ENCODE results near the gene SAYSD1.
"Not testable (repeated sequence)": the region's sequence is repeated elsewhere in the genome, so short reads cannot be mapped to it uniquely, and the experiment has no call there.

SAYSD1 gene, protein sequence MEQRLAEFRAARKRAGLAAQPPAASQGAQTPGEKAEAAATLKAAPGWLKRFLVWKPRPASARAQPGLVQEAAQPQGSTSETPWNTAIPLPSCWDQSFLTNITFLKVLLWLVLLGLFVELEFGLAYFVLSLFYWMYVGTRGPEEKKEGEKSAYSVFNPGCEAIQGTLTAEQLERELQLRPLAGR

DNA sequence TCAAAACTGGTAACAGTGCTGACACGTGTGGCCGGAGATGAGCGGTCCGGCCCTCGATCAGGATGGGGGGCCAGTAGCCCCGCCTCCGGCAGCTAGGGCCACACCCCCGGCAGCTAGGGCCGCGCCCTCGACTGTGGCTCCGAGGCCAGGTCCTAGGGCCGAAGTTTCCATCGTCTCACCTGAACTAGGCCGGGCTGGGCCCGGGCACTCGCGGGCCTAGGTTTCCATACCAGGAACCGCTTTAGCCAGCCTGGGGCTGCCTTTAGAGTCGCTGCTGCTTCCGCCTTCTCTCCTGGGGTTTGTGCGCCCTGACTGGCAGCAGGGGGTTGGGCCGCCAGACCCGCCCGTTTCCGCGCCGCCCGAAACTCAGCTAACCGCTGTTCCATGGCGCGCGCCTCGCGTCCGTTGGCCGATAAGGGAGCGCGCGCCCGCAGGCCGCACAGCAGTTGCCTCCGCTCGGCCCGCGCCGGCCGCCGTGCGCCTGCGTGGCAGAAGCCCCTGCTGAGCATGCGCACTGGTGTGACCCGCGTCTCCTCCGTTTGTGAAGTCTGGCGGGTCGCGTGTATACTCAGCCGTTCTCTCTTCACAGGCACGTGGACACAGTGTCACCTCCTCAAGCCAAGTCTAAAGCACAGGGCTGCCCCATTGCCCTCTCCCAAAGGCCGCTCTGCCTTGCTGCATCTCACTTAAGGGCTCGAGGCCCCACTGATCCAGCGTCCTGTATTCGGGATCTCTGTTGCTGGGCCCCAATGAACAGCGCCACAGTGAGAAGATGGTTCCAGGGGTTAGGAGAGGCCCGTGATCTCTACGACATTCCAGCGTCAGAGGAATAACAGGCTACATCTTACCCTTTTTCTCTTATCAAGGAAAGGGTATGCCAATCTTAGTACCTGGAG, at the start of gene SAYSD1:
Gene SAYSD1, minus strand, starts transcription at position 483 of the 896 bp plus-strand sequence. Its CDS starts 97 bp downstream, at position 386.
- peak; percentile 98 for DNase-seq

DNA sequence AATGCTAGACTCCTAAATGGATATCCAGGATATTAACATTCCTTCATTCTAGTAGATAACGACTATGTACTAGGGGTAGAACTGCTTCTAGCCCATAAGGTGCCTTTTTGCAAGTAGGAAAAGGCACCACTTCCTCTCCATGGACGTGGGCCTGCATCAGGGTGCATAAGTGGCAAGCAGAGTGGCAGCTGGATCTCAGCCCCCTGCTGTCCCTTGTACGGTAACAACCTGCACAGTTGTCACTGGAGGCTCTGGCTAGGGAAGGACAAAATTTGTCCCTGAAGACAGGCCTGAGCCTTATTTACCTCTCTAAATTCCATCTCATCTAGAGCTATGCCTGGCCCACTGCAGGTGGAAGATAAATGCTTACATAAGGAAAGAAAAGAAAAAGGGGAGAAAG, 42.5 kb upstream of the SAYSD1 start:
- DNase-seq = peak; percentile 42

DNA sequence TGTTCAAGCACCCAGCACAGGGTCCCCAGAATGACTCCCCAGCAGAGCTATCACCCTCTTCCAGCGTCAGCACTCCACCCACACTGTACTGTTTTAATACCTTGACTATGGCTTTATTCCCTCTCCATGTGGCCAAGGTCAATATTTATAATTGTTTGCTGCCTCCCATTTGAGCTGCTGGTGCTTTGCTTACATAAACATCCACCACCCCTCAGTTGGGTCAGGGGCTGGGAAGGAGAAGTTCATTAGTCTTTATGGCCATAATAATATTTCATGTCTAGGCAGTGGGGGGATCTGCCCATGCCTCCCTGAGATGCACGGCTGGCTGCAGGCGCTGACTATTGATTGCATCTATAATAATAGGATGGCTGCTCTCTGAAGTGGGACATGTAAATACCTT, 41.8 kb upstream of the SAYSD1 start:
- no peak for DNase-seq

DNA sequence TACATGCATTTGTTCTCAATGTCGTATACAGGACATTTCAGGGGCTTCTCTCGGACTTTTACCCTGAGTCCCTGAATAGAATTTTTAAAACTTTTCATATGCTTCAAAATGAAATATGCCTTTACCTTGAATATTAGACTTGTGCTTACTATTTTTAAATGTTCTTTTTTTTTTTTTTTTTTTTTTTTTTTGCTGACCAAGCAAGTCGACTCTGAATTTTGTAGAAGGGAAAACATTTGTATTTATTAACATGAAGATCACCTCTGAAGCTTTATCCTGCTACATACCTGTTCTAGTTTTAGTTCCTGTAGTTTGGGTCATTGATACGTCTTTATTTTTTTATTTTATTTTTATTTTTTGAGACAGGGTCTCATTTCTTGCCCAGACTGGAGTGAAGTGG, 39.7 kb upstream of the SAYSD1 start:
- no peak for DNase-seq

DNA sequence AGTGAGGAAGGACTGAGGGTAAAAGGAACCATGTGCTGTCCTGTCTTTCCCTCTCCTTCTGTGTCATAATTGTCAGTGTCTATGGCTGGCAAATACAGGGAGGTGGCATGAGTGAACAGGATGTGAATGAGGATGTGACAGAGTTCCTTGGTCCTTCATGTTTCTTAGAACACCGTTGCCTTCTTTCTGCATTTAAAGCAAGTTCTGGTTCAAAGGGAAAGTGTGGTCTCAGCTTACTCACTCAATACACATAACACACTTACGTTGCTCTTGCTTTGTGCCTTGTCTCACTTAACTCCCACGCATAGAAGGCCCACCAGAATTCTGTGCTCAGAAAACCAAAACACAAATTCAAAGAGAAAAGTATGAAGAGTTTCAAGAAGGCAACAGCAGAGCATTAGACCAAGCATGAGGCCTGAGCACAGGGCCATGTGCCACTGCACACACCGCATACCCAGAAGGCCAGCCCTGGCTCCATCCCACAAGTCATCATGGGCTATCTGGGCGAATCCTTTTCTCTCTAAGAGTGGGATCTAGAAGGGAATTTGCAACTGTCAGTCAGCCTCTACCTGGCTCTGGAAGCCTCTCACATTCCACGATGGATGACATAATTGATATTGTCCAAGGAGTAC, 38.9 kb upstream of the SAYSD1 start:
- no peak for DNase-seq

DNA sequence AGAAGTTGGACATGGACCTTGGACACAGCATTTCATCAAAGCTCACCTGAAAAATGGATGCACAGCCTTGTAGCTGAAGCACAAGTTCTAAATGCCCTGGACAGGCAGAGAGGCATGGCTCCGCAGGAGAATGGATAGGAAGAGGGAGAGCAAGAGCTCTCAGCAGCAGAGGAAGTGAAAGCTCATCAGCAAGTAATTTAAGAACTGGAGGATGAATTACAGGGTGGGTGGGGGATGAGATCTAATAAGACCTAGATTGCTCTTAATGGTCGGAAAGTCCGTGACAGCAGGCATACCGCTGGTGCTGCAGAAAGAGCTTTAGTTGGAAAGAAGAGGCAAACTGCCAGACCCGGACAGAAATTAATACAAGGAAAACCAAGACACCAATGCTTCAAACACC, 37.3 kb upstream of the SAYSD1 start:
- DNase-seq = no peak

DNA sequence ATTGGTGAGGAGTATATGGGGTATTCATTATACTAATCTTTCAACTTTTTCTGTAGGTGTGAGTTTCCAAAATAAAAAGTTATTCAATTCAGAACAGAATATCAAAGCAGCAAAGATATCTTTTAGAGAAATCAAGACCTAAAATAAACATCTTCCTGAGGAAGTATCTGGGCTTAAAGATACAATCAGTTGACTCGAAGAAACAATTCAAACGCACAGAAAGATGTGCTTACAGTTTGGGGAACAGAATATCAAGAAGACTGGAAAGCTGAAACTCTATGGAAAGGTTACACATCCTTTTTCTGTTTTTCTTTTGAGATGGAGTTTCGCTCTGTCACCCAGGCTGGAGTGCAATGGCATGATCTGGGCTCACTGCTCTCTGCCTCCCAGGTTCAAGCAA, 36.2 kb upstream of the SAYSD1 start:
- no peak for DNase-seq

DNA sequence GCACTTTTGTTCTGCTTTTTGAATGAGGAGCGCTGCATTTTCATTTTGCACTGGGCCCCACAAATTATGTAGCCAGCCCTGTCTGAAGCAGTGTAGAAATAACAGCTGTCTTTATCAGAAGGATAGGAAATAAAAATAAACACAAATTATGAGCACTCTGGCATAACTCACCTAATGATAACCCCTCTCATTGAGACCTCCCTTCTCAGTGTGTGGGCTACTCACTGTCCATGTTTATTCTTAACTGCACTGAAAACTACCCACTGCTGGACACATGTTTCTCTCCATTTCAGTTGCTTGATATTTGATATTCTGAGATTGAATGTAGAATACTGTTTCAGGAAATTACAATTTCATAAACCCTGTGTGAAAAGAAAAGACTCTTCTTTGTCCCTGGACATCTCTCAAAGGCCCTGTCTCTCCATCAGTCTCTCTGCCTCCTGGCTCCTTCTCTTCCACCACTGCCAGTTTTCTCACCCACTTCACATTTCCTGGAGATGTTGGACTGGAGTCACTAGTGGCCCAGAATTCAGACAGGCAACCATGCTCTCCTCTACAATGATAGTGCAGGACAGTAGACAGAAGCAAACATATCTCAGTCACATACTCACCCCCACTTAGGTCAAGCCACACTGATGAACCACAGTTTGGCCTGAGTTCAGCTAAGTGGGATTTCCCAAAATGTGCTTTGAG, 29.6 kb upstream of the SAYSD1 start:
- no peak for DNase-seq

DNA sequence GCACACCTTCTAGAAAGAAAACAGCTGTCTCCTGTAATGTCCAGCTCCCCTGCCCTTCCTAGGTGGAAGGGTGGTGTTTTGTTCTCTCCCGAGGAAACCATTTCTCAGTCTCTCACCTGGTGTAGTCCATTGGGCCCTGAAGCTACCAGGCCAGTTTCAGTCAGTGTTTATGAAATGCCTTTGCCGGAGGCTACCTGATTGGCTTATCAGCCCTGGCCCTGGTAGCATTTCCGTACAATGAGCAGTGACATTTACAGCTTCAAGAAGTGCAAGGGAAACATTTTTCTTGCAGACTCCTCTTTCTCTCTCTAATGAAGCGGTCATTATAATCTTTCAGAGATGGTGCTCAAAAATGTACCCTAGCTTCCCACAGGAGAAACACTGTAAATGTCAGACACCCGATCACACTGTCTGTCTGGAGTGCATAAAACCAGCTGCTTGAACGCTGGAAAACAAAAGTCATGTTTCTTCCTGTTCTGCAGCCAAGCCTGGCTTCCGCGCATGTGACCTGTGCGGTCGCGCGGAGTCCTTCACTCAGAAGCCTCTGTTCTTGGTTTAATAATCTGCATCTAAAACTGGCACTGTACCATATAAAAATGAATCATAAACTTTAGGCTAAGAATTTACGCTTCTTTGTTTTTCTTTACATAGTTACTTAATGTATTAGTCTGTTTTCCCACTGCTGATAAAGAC, 28.4 kb upstream of the SAYSD1 start:
- DNase-seq = no peak

DNA sequence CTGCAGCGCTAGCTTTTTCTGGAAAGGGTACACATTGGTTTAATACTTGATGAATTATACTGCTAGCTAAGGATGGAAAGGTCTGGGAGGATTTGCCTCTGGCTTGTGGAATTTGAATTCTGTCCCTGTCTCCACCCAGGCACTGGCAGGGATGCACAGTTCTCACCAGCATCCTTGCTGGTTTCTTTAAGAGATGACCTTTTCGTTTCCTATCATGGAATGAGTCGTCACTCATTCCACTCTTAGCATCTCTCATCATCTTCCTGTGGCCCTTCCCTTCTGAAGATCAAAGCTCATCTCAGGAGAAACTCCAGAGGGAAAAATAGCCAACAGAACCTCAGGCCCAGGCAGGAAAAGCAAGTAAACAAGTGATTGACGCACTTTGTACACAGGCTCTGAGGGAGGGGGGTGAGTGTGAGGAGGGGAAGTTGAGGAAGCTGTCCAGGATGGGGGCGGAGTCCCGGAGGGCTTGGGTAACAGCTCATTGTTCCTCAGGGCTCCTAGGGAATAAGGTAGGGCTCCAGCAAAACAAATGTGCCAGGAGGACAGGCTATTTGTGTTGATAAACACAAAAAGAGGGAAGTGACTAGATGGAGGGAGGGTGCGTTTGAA, 25.7 kb upstream of the SAYSD1 start:
- DNase-seq = no peak

DNA sequence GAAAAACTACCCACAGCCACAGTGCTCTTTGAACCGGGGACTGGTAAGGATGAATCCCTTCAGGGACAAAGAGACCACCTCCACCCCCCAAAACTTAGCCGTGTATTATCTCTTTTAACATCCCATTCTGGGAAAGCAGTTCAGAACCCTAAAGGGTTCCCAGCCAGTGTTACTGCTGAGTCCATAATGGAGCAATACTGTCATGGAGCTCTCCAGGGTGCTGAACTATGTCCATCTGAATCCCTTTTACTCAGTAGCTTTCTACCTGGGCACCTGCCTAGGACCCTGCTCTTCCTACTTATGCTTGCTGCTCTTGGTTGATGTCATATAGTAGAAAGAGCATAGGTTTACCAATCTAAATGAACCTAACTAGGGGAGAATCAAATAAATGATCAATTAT, 22.3 kb upstream of the SAYSD1 start:
- peak; percentile 72 for DNase-seq

DNA sequence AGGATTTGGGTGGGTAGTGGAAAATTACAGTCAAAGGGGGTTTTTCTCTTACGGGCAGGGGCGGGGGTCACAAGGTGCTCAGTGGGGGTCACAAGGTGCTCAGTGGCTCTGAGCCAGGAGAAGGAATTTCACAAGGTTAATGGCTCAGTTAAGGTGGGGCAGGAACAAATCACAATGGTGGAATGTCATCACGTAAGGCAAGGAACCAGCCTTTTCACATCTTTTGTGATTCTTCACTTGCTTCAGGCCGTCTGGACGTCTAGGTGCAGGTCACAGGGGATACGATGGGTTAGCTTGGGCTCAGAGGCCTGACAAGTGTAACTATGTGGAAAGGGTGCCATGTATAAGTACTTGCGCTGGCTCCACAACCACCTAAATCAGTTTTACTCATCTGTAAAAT, 21.2 kb upstream of the SAYSD1 start:
- DNase-seq = not testable (repeated sequence)

DNA sequence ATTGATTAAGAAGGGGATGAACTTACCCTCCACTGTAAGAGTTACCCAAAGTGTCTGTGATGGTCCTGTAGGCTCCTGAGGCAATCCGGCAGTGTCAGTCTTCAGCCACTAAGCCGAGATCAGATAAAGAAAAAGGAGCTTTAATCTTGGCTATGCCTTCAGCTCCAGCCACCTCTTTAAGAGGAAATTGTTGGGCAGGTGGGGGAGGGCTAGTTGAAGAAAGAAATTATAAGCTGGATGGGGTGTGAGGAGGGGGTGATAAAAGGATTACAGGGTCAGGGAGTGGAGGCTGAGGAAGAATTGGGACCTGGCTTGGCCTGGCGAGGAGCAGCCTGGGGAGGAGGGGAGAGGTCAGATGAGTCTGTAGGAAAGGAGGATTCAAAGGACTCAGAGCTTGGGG, 19.8 kb upstream of the SAYSD1 start:
- DNase-seq = not testable (repeated sequence)

DNA sequence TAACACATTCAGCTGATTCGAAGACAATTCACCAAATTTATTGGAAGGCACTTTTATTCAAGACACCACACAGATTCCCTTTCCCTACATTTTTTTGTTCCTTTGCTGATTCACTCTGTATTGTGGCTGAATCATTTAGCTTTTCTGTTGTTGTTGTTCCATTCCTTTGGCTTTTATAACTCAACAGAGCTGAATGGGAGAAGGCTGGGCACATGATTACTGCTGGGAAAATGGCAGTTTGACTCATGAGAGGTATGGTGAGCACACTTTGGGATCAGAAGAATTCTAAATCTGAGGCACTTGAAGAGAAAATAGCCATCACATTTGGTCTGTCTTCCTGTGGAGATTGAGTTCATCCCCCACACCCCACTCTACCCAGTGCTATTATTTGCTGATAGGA, 15.7 kb upstream of the SAYSD1 start:
- no peak for DNase-seq

DNA sequence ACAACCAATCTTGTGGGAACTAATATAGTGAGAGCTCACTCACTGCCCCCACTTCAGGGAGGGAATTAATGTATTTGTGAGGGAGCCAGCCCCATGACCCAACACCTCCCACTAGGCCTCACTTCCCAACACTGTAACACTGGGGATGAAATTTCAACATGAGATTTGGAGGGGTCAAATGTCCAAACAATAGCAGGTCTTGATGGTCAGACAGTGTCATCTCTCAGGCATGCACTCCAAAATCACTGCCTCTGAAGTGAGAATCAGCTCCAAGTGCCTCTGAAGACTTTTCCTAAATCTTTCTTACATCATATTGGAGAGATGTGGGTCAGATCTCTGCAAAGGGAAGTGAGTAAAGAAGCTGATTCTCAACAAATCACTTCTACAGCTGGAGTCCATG, 13.8 kb upstream of the SAYSD1 start:
- no peak for DNase-seq

DNA sequence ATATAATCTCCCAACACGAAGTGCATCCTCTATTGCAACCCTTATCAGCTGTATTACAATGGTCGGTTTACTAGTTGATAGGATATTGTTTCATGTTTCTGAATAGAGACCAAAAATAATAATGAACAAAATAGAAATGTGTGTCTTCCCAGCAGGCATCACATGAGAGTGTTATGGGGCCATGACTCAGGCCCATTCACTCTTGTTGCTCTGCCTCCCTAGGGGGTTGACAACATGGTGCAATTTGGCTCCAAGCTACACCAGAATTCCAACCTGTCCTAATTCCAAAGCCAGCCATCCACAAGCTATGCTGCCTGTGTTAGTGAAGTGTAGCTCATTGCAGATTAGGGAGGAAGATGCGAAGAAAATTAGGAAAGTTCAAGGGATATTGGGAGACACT, 13.1 kb upstream of the SAYSD1 start:
- no peak for DNase-seq

DNA sequence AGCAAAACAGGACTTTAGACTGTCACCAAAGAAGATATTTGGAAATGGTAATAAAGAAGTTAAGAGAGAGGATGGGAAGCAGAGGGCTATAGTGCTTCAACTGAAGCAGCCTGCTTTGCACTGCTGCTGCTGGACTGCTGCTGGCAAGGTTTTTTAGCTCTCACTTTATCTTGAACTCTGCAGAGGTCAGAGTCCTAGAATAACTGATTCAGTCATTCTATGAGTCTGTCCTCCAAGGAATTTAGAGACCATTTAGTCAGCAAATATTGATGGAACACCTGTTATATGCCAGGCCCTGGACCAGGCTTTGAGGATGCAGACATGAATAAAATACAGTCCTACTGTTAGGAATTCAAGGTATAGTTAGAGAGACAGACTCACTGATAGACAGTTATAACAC, 9.1 kb upstream of the SAYSD1 start:
- no peak for DNase-seq

DNA sequence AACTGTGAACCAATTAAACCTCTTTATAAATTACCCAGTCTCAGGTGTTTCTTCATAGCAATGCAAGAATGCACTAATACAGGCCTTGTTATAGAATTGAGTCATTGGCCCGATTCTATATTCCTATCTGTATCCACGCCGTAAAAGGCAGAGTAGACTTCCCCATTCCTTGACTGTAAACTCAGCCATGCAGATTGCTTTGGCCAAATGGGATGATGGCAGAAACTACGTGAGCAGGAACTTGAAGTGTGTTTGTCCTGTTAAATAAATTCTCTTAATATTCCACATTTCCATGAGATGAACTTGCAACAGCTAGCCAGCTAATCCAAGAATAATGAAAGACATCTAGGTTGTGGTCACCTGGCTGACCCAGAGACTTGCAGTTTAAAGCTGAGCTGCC, 3.9 kb upstream of the SAYSD1 start:
- DNase-seq = no peak

DNA sequence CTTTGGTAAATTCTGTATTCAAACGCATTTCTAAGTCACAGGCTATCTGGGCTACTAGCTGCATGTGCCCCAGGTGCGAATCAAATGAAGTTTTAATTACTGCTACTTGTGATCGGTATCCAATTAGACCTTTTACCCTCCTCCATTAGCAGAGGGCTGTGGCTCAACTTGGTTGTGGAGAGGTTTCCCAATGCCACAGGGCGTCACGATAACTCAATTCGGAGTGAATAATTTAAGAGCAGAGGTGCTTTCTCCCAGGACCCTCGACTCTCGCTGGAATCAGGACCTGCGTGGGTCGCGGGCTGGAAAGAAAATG, 640 bp downstream of the SAYSD1 start:
- no peak for DNase-seq

DNA sequence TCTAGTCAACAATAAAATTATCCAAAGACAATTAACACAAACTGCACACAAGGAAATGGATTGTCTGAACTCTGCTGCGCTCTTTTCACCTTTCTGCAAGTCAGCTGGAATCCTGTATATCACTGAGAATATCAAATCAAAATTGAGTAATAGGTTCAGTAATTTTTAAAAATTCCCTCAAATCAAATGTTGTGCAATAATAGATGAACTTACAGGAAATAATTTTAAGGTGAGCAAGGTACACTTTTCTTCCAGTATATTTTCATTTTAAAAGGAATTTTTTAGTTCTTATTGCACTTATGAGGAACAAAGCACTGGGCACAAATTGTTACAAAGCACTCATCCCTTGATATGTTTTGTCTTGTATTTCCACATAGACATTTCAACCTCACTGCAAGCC, 1.2 kb downstream of the SAYSD1 start:
- DNase-seq = peak; percentile 13

DNA sequence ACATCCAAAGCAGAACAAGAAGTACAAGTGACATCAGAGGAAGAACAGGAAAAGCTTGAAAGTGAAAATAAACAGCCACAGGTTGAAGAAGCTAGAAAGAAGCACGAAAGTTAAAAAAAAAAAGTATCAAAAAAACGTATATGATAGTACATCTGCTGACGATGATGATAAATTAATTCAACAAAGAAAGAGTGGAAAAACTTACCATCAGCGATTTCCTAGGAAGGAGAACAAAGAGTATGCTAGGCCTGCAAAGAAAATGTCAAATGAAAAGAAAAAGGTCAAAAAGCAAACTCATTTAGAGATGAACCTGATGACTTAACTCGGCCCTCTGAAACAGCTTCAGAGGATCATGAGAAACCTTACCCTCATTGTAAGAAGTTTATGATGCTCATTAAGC, 3.7 kb downstream of the SAYSD1 start:
- DNase-seq = no peak

DNA sequence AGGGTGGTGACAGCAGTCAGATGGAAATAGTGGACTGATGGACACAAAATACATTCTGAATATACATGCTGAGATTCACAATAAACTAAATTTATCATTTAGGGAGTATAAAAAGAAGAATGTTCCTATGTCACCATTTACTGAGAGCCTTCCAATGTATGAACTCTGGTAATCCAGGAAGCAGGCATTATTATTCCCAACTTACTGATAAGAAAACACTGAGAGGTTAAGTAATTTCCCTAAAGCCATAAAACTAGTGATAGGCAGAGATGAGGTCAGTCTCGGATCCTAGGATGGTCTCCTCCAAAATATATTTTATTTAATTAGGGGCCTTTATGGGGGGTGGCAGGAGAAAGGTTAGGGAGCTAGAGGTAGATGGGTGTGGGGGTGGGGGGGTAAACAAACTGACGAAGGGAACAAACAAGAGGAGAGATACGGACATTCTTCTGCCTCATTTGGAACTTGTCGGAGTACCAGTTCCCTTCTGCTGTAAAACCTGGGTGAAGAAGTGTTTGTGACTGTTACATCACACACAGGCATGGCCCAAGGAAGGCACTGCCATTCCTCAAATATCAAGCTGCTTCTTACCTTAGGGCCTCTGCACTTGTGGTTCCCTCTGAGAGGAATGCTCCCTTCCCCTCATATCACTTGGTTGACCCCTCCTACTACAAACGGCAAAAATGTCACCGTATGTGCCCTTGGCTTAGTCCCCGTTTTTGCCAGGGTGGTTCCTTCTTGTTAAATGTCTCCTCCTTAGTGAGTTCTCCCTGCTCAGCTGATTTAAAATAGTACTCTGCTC, 6.7 kb downstream of the SAYSD1 start:
- DNase-seq = no peak

All from hematopoietic multipotent progenitor cell treated with erythropoietin and hydrocortisone succinate and interleukin-3 and kit ligand, for 4 days (in vitro differentiated cells).